Endothelial cell of umbilical vein (primary cell): ENCODE results near the gene FAM221B. TPM values are rescaled to one million over a fixed set of nuclear protein-coding genes. Genes with fewer than 3 reads are reported as not detected.

Source experiments
- BruUV-seq: library from RNA; stranded (reverse); fragments of 400-500 nt; replicated peaks from 2 replicates; lab custom pipeline; 2021; lab: Mats Ljungman, UMichigan
- CTCF ChIA-PET: fragments of 300-600, 350-600 bp; sonication (Branson Sonifier 250); formaldehyde crosslinking; loops from one replicate; lab custom pipeline; 2021; ENCODE audit warnings: antibody characterized with exemption, inconsistent platforms; lab: Charles Lee
- POLR2A ChIA-PET: fragments of 300-600, 350-600 bp; sonication (Branson Sonifier 250); formaldehyde crosslinking; loops from one replicate; lab custom pipeline; 2021; ENCODE audit warnings: antibody characterized with exemption, inconsistent platforms; lab: Charles Lee
- DNase-seq: peaks from one replicate; pipeline ENCODE4 v3.0.0-alpha.2; 2011; ENCODE audit warnings: low read depth, low spot score
- FAIRE-seq: peaks from 2 replicates; lab custom pipeline; 2011; peaks lifted over from hg19 to GRCh38; lab: Jason Lieb, UNC
- H2AFZ ChIP-seq: 2 replicates; pipeline ENCODE4 v1.6.0; 2012; ENCODE audit warnings: low read depth, low read length, control low read depth, inconsistent platforms
- H3K27ac ChIP-seq: 2 replicates; pipeline ENCODE4 v1.5.1; 2011; ENCODE audit warnings: low read depth, mild to moderate bottlenecking, control low read depth, low read length, moderate library complexity; ENCODE audit not compliant: insufficient read depth
- H3K27me3 ChIP-seq, 2 experiments: 2 replicates each; pipeline versions ENCODE4 v1.6.0 to v1.6.1; 2011; ENCODE audit warnings: low read length in 2 of 2, mixed read lengths in 1 of 2; ENCODE audit not compliant: control insufficient read depth in 2 of 2, insufficient read depth in 2 of 2
- H3K36me3 ChIP-seq, 2 experiments: 2 replicates in 1 of 2; 3 replicates in 1 of 2; pipeline ENCODE4 v1.5.1; 2011; ENCODE audit warnings: low read length in 2 of 2, mild to moderate bottlenecking in 1 of 2, moderate library complexity in 1 of 2; ENCODE audit not compliant: control insufficient read depth in 2 of 2, insufficient read depth in 2 of 2; ENCODE audit errors: extremely low read depth in 1 of 2
- H3K4me1 ChIP-seq: 3 replicates; pipeline ENCODE4 v1.5.1; 2011; ENCODE audit warnings: mild to moderate bottlenecking, low read length; ENCODE audit not compliant: control insufficient read depth, insufficient read depth; ENCODE audit errors: extremely low read depth
- H3K4me2 ChIP-seq: 2 replicates; pipeline ENCODE4 v1.6.1; 2011; ENCODE audit warnings: low read length, control low read depth, mixed read lengths; ENCODE audit not compliant: insufficient read depth
- H3K4me3 ChIP-seq, 3 experiments: fragments of 200-600 bp in 1 of 3; sonication (generic), shearing (Covaris generic) in 1 of 3; replicated peaks in 1 of 3; 2 replicates each; pipeline ENCODE4 v1.5.1; 2011 to 2016; ENCODE audit warnings: control low read depth in 3 of 3, low read length in 3 of 3, mild to moderate bottlenecking in 2 of 3, inconsistent platforms in 1 of 3, low read depth in 1 of 3, moderate library complexity in 1 of 3; ENCODE audit not compliant: insufficient read depth in 1 of 3
- H3K79me2 ChIP-seq: 2 replicates; pipeline ENCODE4 v1.6.0; 2012; ENCODE audit warnings: low read length, inconsistent platforms; ENCODE audit not compliant: control insufficient read depth, insufficient read depth
- H3K9ac ChIP-seq: replicated peaks from 2 replicates; pipeline ENCODE3; 2011; ENCODE audit warnings: low read length, control low read depth; ENCODE audit not compliant: insufficient read depth; ENCODE audit errors: extremely low read depth
- H3K9me1 ChIP-seq: replicated peaks from 3 replicates; pipeline ENCODE4 v1.6.0; 2011; ENCODE audit warnings: mild to moderate bottlenecking, low read length; ENCODE audit not compliant: control insufficient read depth, insufficient read depth; ENCODE audit errors: extremely low read depth
- H3K9me3 ChIP-seq: replicated peaks from 2 replicates; pipeline ENCODE4 v1.5.1; 2012; ENCODE audit warnings: low read length, inconsistent platforms; ENCODE audit not compliant: control insufficient read depth, insufficient read depth
- H4K20me1 ChIP-seq: replicated peaks from 2 replicates; pipeline ENCODE3; 2011; ENCODE audit warnings: mild to moderate bottlenecking, low read length; ENCODE audit not compliant: control insufficient read depth, insufficient read depth; ENCODE audit errors: extremely low read depth
- CTCF ChIP-seq, 2 donors: IDR thresholded peaks; 1 replicate in 1 of 2; 2 replicates in 1 of 2; pipeline ENCODE4 v1.5.1; 2011; ENCODE audit warnings: low read length in 2 of 2, mild to moderate bottlenecking in 2 of 2, moderate library complexity in 2 of 2, control low read depth in 1 of 2, inconsistent platforms in 1 of 2, low read depth in 1 of 2; ENCODE audit not compliant: insufficient read depth in 1 of 2; ENCODE audit errors: extremely low read depth in 1 of 2
- JUN ChIP-seq: IDR thresholded peaks from 2 replicates; pipeline ENCODE4 v1.6.1; 2011; ENCODE audit warnings: borderline replicate concordance, low read depth; ENCODE audit not compliant: insufficient read length, insufficient read depth
- dilution Hi-C: fragments of 300-500 bp; cut with MboI; formaldehyde crosslinking; loops from one replicate; pipeline ENCODE4 v1.15.0; 2019; ENCODE audit warnings: low sequenced_read_pairs; ENCODE audit not compliant: extremely low pct_ligation_motif_present
- intact Hi-C: fragments of 100-400 bp; cut with micrococcal nuclease; formaldehyde crosslinking; loops from one replicate; pipeline ENCODE4 v1.10.0; 2022
- polyA plus RNA-seq, 4 experiments: library from polyadenylated mRNA; depleted of rRNA in 3 of 4; stranded (reverse) in 3 of 4; unstranded in 1 of 4; fragments of >200 nt; gene quantifications; 2 replicates each; pipeline versions ENCODE4 v1.2.1 to v1.2.3, GENCODE V29; 2011 to 2012; ENCODE audit warnings: missing spikeins in 1 of 4
- total RNA-seq: library from RNA; stranded (reverse); gene quantifications from 2 replicates; pipeline ENCODE4 v1.2.3, GENCODE V29; 2021

FAM221B gene
- total and polyA plus RNA-seq, 2 donors (not counting 3 experiments of a cell fraction or from before 2014, with no cell fraction given), result not detected

GRCh38 chr9:35813434-35814105 lies 15.0 kb downstream of the FAM221B start:
- Histone ChIP-seq H2AFZ (no peak overlapping the region), H3K4me1 (peaks cover 21% of the 10 kb centered on the region), H3K9me1 (no peaks in the 10 kb centered on the region), H3K36me3 (no peaks in the 10 kb centered on the region), H3K9ac (no peak overlapping the region), H3K4me3 (no peak overlapping the region), H3K9me3 (no peaks in the 10 kb centered on the region), H3K27me3 (no peaks in the 10 kb centered on the region), H3K79me2 (no peaks in the 10 kb centered on the region), H3K4me2 (peak overlapping the region; percentile 55), H3K27ac (no peak overlapping the region), H4K20me1 (no peaks in the 10 kb centered on the region)
- peak; percentile 19 for DNase-seq
- intact Hi-C loops, result loop anchor here (2.0 kb wide), 2 partner anchors 15 to 57 kb away; no protein-coding TSS in a partner anchor
- BruUV-seq, result no TSS peak
- dilution Hi-C loops, result no loop called here
- ChIA-PET POLR2A (interaction anchor here (1.0 kb wide), 1 partner anchor 82 kb away, joined by 7 read pairs; the partner anchor contains the start of genes CREB3 and TLN1), CTCF (interaction anchor here (0.7 to 5.8 kb wide), 20 partner anchors 8 to 85 kb away, joined by 3 to 130 read pairs (median 4); partner anchors contain the start of genes CREB3, GBA2, NPR2 and RGP1)
- no peak for TF ChIP-seq JUN
- TF ChIP-seq CTCF (IDR thresholded peaks at IDR 0.05; ENCODE audit: extremely low read depth in 1 of 2, insufficient read depth in 1 of 2, low read depth in 1 of 2, low read length in 2 of 2), result peak; percentile 30 to 49
- peak; percentile 24 for FAIRE-seq
